AG08396 (cell line): ENCODE measurements around the gene VAMP2.

Experiments
- DNase-seq: peaks from one replicate; pipeline ENCODE4 v3.0.0; 2012; ENCODE audit warnings: low spot score, mixed read lengths

Gene VAMP2

GRCh38 chr17:8155231-8155995, 7.3 kb downstream of the VAMP2 start:
- no peak for DNase-seq

GRCh38 chr17:8154608-8155155, 8.1 kb downstream of the VAMP2 start:
- no peak for DNase-seq

- DNase-seq = peak; percentile 92
Observed at GRCh38 chr17:8153957-8154607, 8.7 kb downstream of the VAMP2 start.

- DNase-seq = peak; percentile 81
Observed at GRCh38 chr17:8153525-8153956, 9.2 kb downstream of the VAMP2 start.

GRCh38 chr17:8153031-8153451, 9.7 kb downstream of the VAMP2 start:
- DNase-seq = no peak

- DNase-seq = peak; percentile 96
Observed at GRCh38 chr17:8152112-8152775, 10.5 kb downstream of the VAMP2 start, which contains the start of gene PER1. Gene PER1, minus strand, starts transcription at chr17:8152404. Its CDS starts 1,698 bp downstream, at chr17:8150706.

GRCh38 chr17:8151641-8152111, 11.1 kb downstream of the VAMP2 start:
- peak; percentile 53 for DNase-seq

- DNase-seq = peak; percentile 91
Observed at GRCh38 chr17:8151120-8151640, 11.6 kb downstream of the VAMP2 start.

GRCh38 chr17:8150194-8151119, 12.3 kb downstream of the VAMP2 start:
- DNase-seq = no peak

- DNase-seq = no peak
Observed at GRCh38 chr17:8149419-8150193, 13.1 kb downstream of the VAMP2 start.

GRCh38 chr17:8148560-8148959, 14.2 kb downstream of the VAMP2 start:
- DNase-seq = no peak

GRCh38 chr17:8147805-8148404, 14.8 kb downstream of the VAMP2 start:
- DNase-seq = no peak

- DNase-seq = no peak
Observed at GRCh38 chr17:8147141-8147804, 15.5 kb downstream of the VAMP2 start.

- no peak for DNase-seq
Observed at GRCh38 chr17:8146381-8147140, 16.2 kb downstream of the VAMP2 start.

- no peak for DNase-seq
Observed at GRCh38 chr17:8145811-8146210, 16.9 kb downstream of the VAMP2 start.

- no peak for DNase-seq
Observed at GRCh38 chr17:8144401-8145231, 18.1 kb downstream of the VAMP2 start.

- DNase-seq = no peak
Observed at GRCh38 chr17:8143581-8144400, 19.0 kb downstream of the VAMP2 start.
